Measurements from ENCODE around the gene PIH1D1. TPM values are rescaled to one million over a fixed set of nuclear protein-coding genes. Genes with fewer than 3 reads are reported as not detected.
"Not testable (repeated sequence)": the region's sequence is repeated elsewhere in the genome, so short reads cannot be mapped to it uniquely, and the experiment has no call there.

Gene PIH1D1
- total RNA-seq, 4 donors from 2014 or later, result 79.6 to 144 (median 118) TPM

DNA sequence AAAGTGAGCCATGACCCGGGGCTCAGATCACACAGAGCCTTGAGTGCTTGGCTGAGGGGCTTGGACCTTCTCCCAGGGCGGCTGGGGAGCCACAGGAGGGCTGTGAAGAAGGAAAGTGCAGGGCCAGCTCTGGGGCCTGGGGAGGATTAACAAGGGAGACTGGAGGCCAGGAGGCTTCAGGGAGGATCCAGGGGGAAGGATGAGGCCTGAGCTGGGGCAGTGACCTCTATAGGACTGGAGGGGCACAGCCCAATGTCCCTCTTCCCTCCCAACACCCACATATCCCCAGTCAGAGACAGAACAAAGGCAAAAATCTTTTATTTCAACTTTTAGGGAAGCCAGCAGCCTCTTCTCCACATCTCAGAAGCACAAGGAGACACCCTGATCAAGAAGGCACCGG, 5.6 kb downstream of the PIH1D1 start:
- 89% methylated on average over 3 of the region's 3 CpGs for WGBS, 2 donors
- no peak for DNase-seq (ENCODE audit: low spot score in 2 of 2)
- intact Hi-C loops (cut with DNase I; ENCODE audit: low total_unique reads), result no loop called here
- TF ChIP-seq, protein P1, sequence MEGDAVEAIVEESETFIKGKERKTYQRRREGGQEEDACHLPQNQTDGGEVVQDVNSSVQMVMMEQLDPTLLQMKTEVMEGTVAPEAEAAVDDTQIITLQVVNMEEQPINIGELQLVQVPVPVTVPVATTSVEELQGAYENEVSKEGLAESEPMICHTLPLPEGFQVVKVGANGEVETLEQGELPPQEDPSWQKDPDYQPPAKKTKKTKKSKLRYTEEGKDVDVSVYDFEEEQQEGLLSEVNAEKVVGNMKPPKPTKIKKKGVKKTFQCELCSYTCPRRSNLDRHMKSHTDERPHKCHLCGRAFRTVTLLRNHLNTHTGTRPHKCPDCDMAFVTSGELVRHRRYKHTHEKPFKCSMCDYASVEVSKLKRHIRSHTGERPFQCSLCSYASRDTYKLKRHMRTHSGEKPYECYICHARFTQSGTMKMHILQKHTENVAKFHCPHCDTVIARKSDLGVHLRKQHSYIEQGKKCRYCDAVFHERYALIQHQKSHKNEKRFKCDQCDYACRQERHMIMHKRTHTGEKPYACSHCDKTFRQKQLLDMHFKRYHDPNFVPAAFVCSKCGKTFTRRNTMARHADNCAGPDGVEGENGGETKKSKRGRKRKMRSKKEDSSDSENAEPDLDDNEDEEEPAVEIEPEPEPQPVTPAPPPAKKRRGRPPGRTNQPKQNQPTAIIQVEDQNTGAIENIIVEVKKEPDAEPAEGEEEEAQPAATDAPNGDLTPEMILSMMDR (IDR thresholded peaks at IDR 0.05), result no peak
- no peak for TF ChIP-seq POLR2A (IDR thresholded peaks at IDR 0.05)
- H3K4me3 ChIP-seq (ENCODE audit: low read depth, poor library complexity, severe bottlenecking), result no peak overlapping the region

DNA sequence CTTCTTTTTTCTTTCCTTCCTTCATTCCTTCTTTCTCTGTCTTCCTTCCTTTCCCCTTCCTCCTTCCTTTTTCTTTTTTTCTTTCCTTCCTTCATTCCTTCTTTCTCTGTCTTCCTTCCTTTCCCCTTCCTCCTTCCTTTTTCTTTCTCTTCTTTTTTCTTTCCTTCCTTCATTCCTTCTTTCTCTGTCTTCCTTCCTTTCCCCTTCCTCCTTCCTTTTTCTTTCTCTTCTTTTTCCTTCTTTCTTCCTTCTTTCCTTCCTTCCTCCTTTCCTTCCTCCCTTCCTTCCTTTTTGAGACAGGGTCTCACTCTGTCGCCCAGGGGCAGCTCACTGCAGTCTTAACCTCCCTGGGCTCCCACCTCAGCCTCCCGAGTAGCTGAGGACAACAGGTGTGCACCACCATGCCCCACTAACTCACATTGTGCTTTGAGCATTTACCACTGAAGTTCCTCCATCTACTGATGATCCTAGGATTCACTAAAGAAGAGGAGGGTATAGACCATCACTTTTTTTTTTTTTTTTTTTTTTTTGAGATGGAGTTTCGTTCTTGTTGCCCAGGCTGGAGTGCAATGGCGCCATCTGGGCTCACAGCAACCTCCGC, 7.4 kb downstream of the PIH1D1 start:
- WGBS, 2 donors, result 74 to 78% methylated on average over 5 of the region's 5 CpGs
- H3K4me3 ChIP-seq (ENCODE audit: low read depth, poor library complexity, severe bottlenecking); DNase-seq (ENCODE audit: low spot score in 2 of 2); intact Hi-C loops (cut with DNase I; ENCODE audit: low total_unique reads): not testable (repeated sequence)

DNA sequence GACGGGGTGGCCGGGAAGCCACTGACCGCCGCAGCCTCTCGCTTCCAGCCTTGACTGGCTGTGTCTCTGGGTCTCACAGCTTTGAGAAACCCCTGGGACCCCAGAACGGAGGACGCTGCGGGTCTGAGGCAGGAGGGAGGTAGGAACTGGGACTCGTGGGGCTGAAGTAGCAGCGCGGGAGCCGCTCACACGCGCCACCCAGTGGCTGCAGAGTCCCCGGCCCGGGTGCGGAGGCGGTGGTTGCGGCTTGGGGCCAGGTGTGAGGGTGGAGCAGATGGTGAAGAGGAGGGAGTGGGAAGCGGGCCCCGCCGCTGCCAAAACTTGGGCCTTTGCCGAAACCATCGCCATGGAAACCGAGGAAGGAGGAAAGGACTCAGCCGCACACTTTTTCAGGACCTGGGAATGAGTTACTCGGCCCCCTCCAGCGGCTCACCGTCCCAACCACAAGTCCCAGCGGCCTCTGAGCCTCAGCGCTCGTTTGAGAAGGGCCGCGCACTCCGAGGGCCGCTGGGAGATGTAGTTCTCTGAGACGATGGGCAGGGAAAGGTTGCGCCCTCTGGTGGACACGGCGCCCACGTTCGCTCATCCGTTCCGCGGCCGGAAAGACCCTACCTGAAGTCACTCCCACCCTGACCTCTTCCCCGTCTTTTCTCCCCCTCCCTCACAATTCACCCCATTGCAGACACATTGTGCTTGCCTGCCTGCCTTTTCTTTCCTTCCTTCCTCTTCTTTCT, 8.1 kb downstream of the PIH1D1 start:
- DNase-seq (ENCODE audit: low spot score in 2 of 2), result peak; percentile 95 to 99
- TF ChIP-seq, protein P1 (IDR thresholded peaks at IDR 0.05), result peak in 2 of 3 donors; percentile 2 to 80
- TF ChIP-seq POLR2A (IDR thresholded peaks at IDR 0.05), result no peak
- 0 to 1% methylated on average over 43 to 47 of the region's 47 CpGs for WGBS, 2 donors
- intact Hi-C loops (cut with DNase I; ENCODE audit: low total_unique reads), result no loop called here
- peak overlapping the region; percentile 51 for H3K4me3 ChIP-seq (ENCODE audit: low read depth, poor library complexity, severe bottlenecking)

DNA sequence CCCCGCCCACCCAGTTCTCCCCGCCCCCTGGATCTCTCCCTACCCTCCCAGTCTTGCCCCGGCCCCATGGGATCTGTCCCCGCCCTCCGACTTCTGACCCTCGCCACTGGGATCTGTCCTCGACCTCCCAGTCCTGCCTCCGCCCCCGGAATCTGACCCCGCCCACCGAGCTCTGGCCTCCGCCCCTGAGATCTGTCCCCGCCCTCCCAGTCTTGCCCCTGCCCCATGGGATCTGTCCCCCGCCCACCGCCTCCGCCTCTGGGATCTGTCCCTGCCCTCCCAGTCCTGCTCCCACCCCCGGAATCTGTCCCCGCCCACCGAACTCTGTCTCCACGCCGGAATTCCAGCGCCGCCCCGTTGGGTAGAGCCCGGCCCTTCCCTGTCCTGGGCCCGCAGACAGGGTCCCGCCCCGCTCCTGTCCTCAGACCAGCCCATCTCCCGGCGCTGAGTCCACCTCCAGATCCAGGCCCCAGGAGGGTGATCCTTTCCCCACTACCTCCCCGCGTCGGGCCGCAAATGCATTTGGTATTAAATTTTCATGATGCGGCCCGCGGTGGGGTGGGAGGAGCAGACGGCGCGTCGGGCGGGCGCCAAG, 8.7 kb downstream of the PIH1D1 start:
- DNase-seq (ENCODE audit: low spot score in 2 of 2), result peak; percentile 96 to 99
- peak overlapping the region; percentile 51 for H3K4me3 ChIP-seq (ENCODE audit: low read depth, poor library complexity, severe bottlenecking)
- TF ChIP-seq, protein P1 (IDR thresholded peaks at IDR 0.05), result no peak
- TF ChIP-seq POLR2A (IDR thresholded peaks at IDR 0.05), result no peak
- 1% methylated on average over 39 to 43 of the region's 43 CpGs for WGBS, 2 donors
- intact Hi-C loops (cut with DNase I; ENCODE audit: low total_unique reads), result no loop called here

DNA sequence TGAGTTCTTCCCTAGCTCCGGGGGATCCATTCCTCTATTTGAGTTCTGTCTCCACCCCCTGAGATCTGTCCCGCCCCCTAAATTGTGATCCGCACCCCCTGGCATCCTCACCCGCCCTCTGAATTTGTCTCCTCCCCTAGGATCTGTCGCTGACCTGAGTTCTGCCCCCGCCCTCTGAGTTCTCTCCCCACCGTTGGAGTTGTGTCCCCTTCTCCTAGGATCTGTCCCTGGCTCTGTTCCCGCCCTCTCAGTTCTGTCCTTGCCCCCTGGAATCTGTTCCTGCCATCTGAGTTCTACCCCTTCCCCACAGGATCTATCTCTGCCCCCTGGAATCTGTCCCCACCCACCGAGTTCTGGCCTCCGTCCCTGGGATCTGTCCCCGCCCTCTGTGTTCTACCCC, 9.3 kb downstream of the PIH1D1 start:
- intact Hi-C loops (cut with DNase I; ENCODE audit: low total_unique reads), result no loop called here
- DNase-seq (ENCODE audit: low spot score in 2 of 2), result peak; percentile 66 to 95
- H3K4me3 ChIP-seq (ENCODE audit: low read depth, poor library complexity, severe bottlenecking), result no peak overlapping the region
- 3 to 5% methylated on average over 11 of the region's 11 CpGs for WGBS, 2 donors
- TF ChIP-seq POLR2A (IDR thresholded peaks at IDR 0.05), result no peak
- TF ChIP-seq, protein P1 (IDR thresholded peaks at IDR 0.05), result no peak

DNA sequence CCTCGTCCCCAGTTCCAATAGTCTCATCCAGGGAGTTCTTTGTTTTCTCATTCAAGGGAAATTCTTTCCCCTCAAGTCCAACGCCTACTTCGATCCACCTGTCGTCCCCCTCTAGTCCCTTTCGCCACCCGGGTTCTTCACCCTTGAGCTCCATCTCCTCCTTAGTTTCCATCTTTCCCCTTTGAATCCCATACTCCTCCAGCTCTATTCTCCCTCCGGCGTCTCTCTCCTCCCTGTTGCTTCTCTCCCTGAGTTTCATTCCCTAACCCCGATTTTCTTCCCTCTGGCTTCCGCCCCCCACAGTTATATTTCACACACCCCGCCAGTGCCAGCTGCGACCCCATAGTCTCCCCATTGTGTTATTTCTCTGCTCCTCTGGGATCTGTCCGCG, 9.7 kb downstream of the PIH1D1 start:
- TF ChIP-seq POLR2A (IDR thresholded peaks at IDR 0.05), result no peak
- TF ChIP-seq, protein P1 (IDR thresholded peaks at IDR 0.05), result no peak
- 11 to 13% methylated on average over 14 of the region's 14 CpGs for WGBS, 2 donors
- H3K4me3 ChIP-seq (ENCODE audit: low read depth, poor library complexity, severe bottlenecking), result no peak overlapping the region
- intact Hi-C loops (cut with DNase I; ENCODE audit: low total_unique reads), result no loop called here
- DNase-seq (ENCODE audit: low spot score in 2 of 2), result no peak
